Vagina (tissue), 2 donors: ENCODE results near the gene TAGLN2. TPM values are rescaled to one million over a fixed set of nuclear protein-coding genes. Genes with fewer than 3 reads are reported as not detected.

Experiments used
- DNase-seq, 2 donors: peaks; one replicate each; pipeline ENCODE4 v3.0.0-alpha.2; 2017; ENCODE audit errors: extremely low spot score in 2 of 2
- H3K27ac ChIP-seq: fragments of 200-600 bp; sonication (generic); one replicate; pipeline ENCODE4 v1.5.1; 2019
- H3K27me3 ChIP-seq: fragments of 200-600 bp; sonication (generic); one replicate; pipeline ENCODE4 v1.5.1; 2019
- H3K36me3 ChIP-seq, 2 donors: fragments of 200-600 bp; sonication (generic); one replicate each; pipeline ENCODE4 v1.5.1; 2017 to 2019
- H3K4me1 ChIP-seq: fragments of 200-600 bp; sonication (generic); one replicate; pipeline ENCODE4 v1.5.1; 2019
- H3K4me3 ChIP-seq, 2 donors: fragments of 200-600 bp; sonication (generic); 1 replicate in 1 of 2; 2 replicates in 1 of 2; pipeline ENCODE4 v1.5.1; 2016 to 2019
- H3K9me3 ChIP-seq: fragments of 200-600 bp; sonication (generic); one replicate; pipeline ENCODE4 v1.5.1; 2019
- POLR2A ChIP-seq, 2 donors: fragments of 450-650 bp; IDR thresholded peaks; one replicate each; pipeline ENCODE4 v1.6.1; 2017; ENCODE audit warnings: antibody characterized with exemption in 2 of 2, mild to moderate bottlenecking in 2 of 2, moderate library complexity in 2 of 2
- POLR2AphosphoS5 ChIP-seq, 2 donors: sonication (generic); formaldehyde crosslinking; IDR thresholded peaks; one replicate each; pipeline ENCODE4 v1.9.0; 2017; ENCODE audit warnings: antibody characterized with exemption in 2 of 2, mild to moderate bottlenecking in 2 of 2, low read depth in 1 of 2; ENCODE audit not compliant: insufficient read depth in 1 of 2
- intact Hi-C: fragments of 100-400 bp; cut with DNase I; formaldehyde crosslinking; loops from one replicate; pipeline ENCODE4 v1.15.1; 2023
- total RNA-seq: library from RNA; depleted of rRNA; stranded (reverse); fragments of >200 nt; gene quantifications from one replicate; pipeline ENCODE4 v1.2.3, GENCODE V29; 2016
- TF ChIP-seq, protein P1 (sequence below), 3 experiments: fragments of 450-650 bp in 2 of 3; fragments of 200-600 bp in 1 of 3; sonication (generic) in 1 of 3; IDR thresholded peaks; one replicate each; pipeline ENCODE4 v1.5.1; 2017 to 2019; ENCODE audit warnings: antibody characterized with exemption in 3 of 3, mild to moderate bottlenecking in 2 of 3, moderate library complexity in 2 of 3

Gene TAGLN2
- total RNA-seq, 1 donor from 2014 or later, result 290 TPM

DNA sequence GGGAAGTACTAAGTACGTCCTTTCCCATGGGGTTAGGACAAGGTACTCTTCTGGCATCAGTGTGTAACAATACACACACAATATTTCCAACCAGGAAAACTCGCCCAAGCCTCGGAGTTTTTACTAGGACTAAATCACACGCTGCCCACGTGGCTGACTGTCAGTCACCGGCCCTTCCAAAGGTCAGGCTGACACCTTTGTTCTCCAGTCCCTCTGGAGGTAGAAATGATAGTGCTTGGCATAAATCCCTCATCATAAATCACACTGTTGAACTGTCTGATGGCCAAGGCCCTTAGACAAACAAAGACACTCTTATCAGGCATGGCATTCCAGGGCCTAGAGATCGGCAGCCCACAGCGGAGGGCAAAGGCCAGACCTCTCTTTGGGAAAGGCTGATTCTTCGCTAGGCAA lies 45.6 kb upstream of the TAGLN2 start:
- Histone ChIP-seq H3K9me3 (no peaks in the 10 kb centered on the region), H3K4me3 (no peak overlapping the region), H3K27me3 (no peaks in the 10 kb centered on the region), H3K27ac (no peak overlapping the region), H3K4me1 (no peaks in the 10 kb centered on the region), H3K36me3 (no peaks in the 10 kb centered on the region)
- intact Hi-C loops, result no loop called here
- TF ChIP-seq, protein P1, sequence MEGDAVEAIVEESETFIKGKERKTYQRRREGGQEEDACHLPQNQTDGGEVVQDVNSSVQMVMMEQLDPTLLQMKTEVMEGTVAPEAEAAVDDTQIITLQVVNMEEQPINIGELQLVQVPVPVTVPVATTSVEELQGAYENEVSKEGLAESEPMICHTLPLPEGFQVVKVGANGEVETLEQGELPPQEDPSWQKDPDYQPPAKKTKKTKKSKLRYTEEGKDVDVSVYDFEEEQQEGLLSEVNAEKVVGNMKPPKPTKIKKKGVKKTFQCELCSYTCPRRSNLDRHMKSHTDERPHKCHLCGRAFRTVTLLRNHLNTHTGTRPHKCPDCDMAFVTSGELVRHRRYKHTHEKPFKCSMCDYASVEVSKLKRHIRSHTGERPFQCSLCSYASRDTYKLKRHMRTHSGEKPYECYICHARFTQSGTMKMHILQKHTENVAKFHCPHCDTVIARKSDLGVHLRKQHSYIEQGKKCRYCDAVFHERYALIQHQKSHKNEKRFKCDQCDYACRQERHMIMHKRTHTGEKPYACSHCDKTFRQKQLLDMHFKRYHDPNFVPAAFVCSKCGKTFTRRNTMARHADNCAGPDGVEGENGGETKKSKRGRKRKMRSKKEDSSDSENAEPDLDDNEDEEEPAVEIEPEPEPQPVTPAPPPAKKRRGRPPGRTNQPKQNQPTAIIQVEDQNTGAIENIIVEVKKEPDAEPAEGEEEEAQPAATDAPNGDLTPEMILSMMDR (IDR thresholded peaks at IDR 0.05), result no peak
- TF ChIP-seq POLR2AphosphoS5 (IDR thresholded peaks at IDR 0.05; ENCODE audit: insufficient read depth in 1 of 2, low read depth in 1 of 2), result no peak
- TF ChIP-seq POLR2A (IDR thresholded peaks at IDR 0.05), result no peak
- peak; percentile 49 for DNase-seq

DNA sequence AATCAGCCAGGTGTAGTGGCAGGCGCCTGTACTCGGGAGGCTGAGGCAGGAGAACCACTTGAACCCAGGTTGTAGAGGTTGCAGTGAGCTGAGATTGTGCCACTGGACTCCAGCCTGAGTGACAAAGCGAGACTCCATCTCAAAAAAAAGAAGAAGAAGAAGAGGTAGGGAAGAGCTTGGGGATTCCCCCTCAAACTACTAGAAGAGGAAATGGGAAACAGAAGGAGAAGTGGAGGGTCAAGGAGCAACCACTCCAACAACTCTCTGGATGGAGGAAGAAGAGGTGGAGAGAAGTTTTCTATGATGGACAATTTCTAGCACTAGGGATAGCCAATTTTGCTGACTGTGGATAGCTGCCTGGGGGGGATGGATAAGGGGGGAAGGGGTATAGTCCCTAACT lies 43.6 kb upstream of the TAGLN2 start:
- no peak for DNase-seq
- H3K27ac ChIP-seq, result no peak overlapping the region
- intact Hi-C loops, result no loop called here
- H3K27me3 ChIP-seq, result no peaks in the 10 kb centered on the region
- no peak for TF ChIP-seq POLR2A (IDR thresholded peaks at IDR 0.05)
- H3K9me3 ChIP-seq, result no peaks in the 10 kb centered on the region
- no peak overlapping the region for H3K4me3 ChIP-seq
- no peaks in the 10 kb centered on the region for H3K36me3 ChIP-seq
- H3K4me1 ChIP-seq, result peaks cover 7% of the 10 kb centered on the region

DNA sequence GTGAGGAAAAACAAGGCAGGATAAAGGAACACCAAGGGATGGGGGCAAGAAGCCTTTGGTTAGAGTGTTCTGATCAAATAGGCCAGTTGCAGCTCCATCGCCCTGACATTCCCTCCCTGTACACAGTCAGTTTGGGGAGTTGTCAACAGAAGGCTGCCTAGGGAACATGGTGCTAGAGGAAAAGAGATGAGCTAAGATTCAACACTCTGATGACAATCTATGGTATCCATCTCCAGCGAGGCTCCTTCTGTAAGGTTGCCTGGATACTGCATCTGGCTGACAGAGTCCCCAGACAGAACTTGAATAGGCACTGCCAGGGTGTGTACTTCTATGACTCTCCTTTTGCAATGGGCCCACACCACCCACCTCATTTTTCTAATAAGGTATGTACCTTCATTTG lies 40.0 kb upstream of the TAGLN2 start:
- peaks cover 24% of the 10 kb centered on the region for H3K4me1 ChIP-seq
- intact Hi-C loops, result no loop called here
- H3K27ac ChIP-seq, result no peak overlapping the region
- no peak overlapping the region for H3K4me3 ChIP-seq
- no peaks in the 10 kb centered on the region for H3K27me3 ChIP-seq
- H3K9me3 ChIP-seq, result no peaks in the 10 kb centered on the region
- no peaks in the 10 kb centered on the region for H3K36me3 ChIP-seq
- TF ChIP-seq POLR2A (IDR thresholded peaks at IDR 0.05) (no peak), POLR2AphosphoS5 (IDR thresholded peaks at IDR 0.05; ENCODE audit: insufficient read depth in 1 of 2, low read depth in 1 of 2) (no peak)
- TF ChIP-seq, protein P1 (IDR thresholded peaks at IDR 0.05), result no peak
- no peak for DNase-seq

DNA sequence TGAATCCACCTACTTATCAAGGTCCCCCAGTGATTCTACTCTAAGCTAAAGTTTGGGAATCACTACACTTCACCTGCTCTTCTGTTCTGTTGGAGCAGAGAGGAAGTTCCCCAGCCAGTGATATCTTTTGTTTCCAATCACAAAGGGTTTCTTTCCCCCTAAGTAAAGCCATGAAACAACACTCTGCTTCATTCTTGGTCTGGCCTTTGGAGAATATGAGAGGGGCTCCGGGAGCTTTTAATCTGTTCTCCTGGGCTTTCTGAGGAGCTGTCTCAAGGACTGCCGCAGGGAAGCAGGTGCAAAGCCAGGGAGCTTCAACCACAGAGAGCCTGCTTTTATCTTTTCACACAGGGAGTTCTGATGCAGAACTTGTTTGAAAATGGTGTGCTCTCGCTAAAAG lies 38.8 kb upstream of the TAGLN2 start:
- H3K9me3 ChIP-seq, result no peaks in the 10 kb centered on the region
- no peak overlapping the region for H3K27ac ChIP-seq
- H3K27me3 ChIP-seq, result no peaks in the 10 kb centered on the region
- TF ChIP-seq, protein P1 (IDR thresholded peaks at IDR 0.05), result no peak
- no peak for TF ChIP-seq POLR2A (IDR thresholded peaks at IDR 0.05)
- no peak for TF ChIP-seq POLR2AphosphoS5 (IDR thresholded peaks at IDR 0.05; ENCODE audit: insufficient read depth in 1 of 2, low read depth in 1 of 2)
- no peak overlapping the region for H3K4me3 ChIP-seq
- intact Hi-C loops, result no loop called here
- H3K36me3 ChIP-seq, result no peaks in the 10 kb centered on the region
- no peak for DNase-seq
- H3K4me1 ChIP-seq, result peaks cover 25% of the 10 kb centered on the region

DNA sequence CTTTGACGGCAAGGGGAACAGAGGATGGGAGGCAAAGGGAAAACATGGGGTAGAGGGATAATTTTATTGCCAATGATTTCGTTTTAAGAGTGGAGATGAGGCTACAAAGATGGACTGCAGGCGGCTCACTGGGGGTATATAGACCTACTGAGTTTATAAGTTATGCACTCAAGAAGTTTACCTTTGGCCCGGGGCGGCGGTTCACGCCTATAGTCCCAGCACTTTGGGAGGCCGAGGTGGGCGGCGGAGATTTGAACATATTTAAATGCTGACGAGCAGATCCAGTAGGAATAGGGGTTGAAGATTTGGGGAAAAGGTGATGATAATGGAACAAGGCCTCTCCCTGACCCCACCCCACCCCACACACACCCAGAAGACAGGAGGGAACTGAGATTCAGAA lies 36.9 kb upstream of the TAGLN2 start:
- peaks cover 25% of the 10 kb centered on the region for H3K4me1 ChIP-seq
- peak overlapping the region; percentile 41 for H3K27ac ChIP-seq
- DNase-seq, result no peak
- H3K36me3 ChIP-seq, result no peaks in the 10 kb centered on the region
- no peaks in the 10 kb centered on the region for H3K27me3 ChIP-seq
- H3K9me3 ChIP-seq, result no peaks in the 10 kb centered on the region
- intact Hi-C loops, result no loop called here
- H3K4me3 ChIP-seq, result peak overlapping the region in 1 of 2 donors; percentile 21
- TF ChIP-seq, protein P1 (IDR thresholded peaks at IDR 0.05), result no peak
- TF ChIP-seq POLR2AphosphoS5 (IDR thresholded peaks at IDR 0.05; ENCODE audit: insufficient read depth in 1 of 2, low read depth in 1 of 2), result no peak
- TF ChIP-seq POLR2A (IDR thresholded peaks at IDR 0.05), result no peak

DNA sequence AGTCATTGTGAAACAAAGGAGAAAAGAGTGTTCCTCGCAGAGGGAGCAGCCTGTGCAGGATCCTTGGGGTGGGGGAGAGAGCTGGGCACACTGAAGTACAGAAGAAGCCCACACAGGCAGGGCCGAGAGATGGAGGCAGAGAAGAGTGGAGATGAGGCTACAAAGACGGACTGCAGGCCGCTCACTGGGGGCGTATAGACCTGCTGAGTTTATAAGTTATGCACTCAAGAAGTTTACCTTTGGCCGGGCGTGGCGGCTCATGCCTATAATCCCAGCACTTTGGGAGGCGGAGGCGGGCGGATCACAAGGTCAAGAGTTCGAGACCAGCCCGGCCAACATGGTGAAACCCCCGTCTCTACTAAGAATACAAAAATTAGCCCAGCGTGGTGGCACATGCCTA lies 36.3 kb upstream of the TAGLN2 start:
- peak overlapping the region; percentile 41 for H3K27ac ChIP-seq
- H3K36me3 ChIP-seq, result no peaks in the 10 kb centered on the region
- H3K4me1 ChIP-seq, result peaks cover 25% of the 10 kb centered on the region
- H3K4me3 ChIP-seq, result peak overlapping the region in 1 of 2 donors; percentile 21
- intact Hi-C loops, result no loop called here
- no peaks in the 10 kb centered on the region for H3K9me3 ChIP-seq
- H3K27me3 ChIP-seq, result no peaks in the 10 kb centered on the region
- DNase-seq, result no peak
- no peak for TF ChIP-seq POLR2A (IDR thresholded peaks at IDR 0.05)
- no peak for TF ChIP-seq POLR2AphosphoS5 (IDR thresholded peaks at IDR 0.05; ENCODE audit: insufficient read depth in 1 of 2, low read depth in 1 of 2)
- TF ChIP-seq, protein P1 (IDR thresholded peaks at IDR 0.05), result no peak
